ENCODE data around the gene PRKN. TPM values are rescaled to one million over a fixed set of nuclear protein-coding genes. Genes with fewer than 3 reads are reported as not detected.

Gene PRKN
- total RNA-seq, 4 donors from 2014 or later: 6.3 to 11.9 (median 9.5) TPM

DNA sequence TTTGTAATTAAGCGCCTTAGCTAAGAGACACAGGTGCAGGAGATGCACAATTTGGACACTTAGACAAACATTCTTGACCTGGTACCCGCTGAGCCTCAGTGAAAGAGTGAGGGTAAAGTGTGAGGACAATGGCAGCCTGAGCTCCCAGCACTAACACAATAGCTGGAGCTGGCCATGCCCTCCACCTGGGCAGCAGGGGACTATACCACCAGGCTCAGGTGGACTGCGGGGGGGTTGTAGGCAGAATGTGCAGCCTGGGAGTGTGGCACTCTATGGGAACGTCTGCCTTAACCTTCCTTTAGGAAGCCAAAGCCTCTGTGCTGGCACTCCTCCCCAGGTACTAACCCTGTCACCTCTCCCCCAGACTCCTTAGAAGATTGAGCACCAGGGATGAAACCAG is 23.6 kb downstream of the PRKN start:
- 87 to 96% methylated on average over 4 of the region's 4 CpGs for WGBS, 2 donors
- no peak for DNase-seq (ENCODE audit: low spot score in 2 of 2)
- TF ChIP-seq, protein P1, sequence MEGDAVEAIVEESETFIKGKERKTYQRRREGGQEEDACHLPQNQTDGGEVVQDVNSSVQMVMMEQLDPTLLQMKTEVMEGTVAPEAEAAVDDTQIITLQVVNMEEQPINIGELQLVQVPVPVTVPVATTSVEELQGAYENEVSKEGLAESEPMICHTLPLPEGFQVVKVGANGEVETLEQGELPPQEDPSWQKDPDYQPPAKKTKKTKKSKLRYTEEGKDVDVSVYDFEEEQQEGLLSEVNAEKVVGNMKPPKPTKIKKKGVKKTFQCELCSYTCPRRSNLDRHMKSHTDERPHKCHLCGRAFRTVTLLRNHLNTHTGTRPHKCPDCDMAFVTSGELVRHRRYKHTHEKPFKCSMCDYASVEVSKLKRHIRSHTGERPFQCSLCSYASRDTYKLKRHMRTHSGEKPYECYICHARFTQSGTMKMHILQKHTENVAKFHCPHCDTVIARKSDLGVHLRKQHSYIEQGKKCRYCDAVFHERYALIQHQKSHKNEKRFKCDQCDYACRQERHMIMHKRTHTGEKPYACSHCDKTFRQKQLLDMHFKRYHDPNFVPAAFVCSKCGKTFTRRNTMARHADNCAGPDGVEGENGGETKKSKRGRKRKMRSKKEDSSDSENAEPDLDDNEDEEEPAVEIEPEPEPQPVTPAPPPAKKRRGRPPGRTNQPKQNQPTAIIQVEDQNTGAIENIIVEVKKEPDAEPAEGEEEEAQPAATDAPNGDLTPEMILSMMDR (IDR thresholded peaks at IDR 0.05): no peak
- TF ChIP-seq POLR2A (IDR thresholded peaks at IDR 0.05): no peak
- intact Hi-C loops (cut with DNase I; ENCODE audit: low total_unique reads): no loop called here
- H3K4me3 ChIP-seq (ENCODE audit: low read depth, poor library complexity, severe bottlenecking): no peak overlapping the region

DNA sequence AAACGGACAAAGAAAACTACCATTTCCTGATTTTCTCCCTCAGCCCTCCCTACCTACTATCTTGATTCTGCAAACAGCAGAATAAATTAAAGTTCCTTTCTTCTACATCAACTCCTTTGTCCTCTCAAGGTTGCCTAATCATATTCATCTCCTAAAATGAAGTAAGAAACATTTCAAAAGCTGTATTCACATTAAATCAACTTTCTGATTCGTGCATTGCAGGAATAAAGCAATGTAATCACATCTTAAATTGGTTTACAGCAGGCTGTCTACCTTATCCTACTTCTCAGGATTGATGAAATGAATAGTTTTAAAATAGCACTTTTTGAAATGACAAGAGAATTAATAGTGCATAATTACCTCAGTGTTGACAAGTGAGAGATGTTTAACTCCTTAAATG is 25.1 kb downstream of the PRKN start:
- DNase-seq (ENCODE audit: low spot score in 2 of 2): no peak
- TF ChIP-seq, protein P1 (IDR thresholded peaks at IDR 0.05): no peak
- WGBS, 2 donors: 64 to 73% methylated on average over 2 of the region's 2 CpGs
- intact Hi-C loops (cut with DNase I; ENCODE audit: low total_unique reads): no loop called here
- H3K4me3 ChIP-seq (ENCODE audit: low read depth, poor library complexity, severe bottlenecking): no peak overlapping the region

DNA sequence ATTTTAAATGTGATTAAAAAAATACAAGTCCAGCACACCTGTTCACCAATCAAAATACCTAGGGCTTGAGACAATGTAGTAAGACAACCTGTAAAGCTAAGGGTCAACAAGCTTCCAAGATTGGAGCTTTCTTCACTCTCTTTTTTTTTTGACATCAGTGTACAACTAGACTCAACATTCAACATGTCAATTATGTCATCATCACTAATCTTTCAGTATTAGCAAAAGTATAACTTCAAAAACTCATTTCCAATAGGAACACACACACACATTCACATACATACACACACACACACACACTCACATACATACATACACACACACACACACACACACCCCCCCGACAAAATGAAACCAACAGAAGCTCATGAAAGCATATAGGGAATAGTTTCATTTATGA is 26.0 kb downstream of the PRKN start:
- intact Hi-C loops (cut with DNase I; ENCODE audit: low total_unique reads): no loop called here
- no peak overlapping the region for H3K4me3 ChIP-seq (ENCODE audit: low read depth, poor library complexity, severe bottlenecking)
- 85 to 94% methylated on average over 1 of the region's 1 CpG for WGBS, 2 donors
- no peak for DNase-seq (ENCODE audit: low spot score in 2 of 2)
- TF ChIP-seq POLR2A (IDR thresholded peaks at IDR 0.05): no peak
- TF ChIP-seq, protein P1 (IDR thresholded peaks at IDR 0.05): no peak

DNA sequence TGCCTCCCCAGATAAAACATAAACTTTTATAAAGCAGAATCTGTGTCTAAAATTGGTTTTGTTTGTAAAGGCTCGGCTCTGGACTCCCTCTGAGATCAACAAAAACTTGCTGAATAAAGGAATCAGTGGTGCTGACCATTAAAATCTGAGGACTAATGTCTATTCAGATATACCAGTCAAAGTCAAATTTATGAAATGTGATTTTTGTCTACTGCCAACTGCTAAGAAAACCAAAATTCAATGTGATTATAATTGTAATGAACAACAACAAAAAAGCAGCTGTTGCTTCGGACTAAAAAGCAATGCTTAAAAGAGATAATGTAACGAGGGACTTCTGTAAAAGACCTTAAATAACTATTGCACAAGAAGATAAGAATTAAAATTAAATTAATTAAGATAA is 26.6 kb downstream of the PRKN start:
- 85 to 86% methylated on average over 3 of the region's 3 CpGs for WGBS, 2 donors
- intact Hi-C loops (cut with DNase I; ENCODE audit: low total_unique reads): no loop called here
- H3K4me3 ChIP-seq (ENCODE audit: low read depth, poor library complexity, severe bottlenecking): no peak overlapping the region
- DNase-seq (ENCODE audit: low spot score in 2 of 2): no peak
- TF ChIP-seq, protein P1 (IDR thresholded peaks at IDR 0.05): no peak
- no peak for TF ChIP-seq POLR2A (IDR thresholded peaks at IDR 0.05)

DNA sequence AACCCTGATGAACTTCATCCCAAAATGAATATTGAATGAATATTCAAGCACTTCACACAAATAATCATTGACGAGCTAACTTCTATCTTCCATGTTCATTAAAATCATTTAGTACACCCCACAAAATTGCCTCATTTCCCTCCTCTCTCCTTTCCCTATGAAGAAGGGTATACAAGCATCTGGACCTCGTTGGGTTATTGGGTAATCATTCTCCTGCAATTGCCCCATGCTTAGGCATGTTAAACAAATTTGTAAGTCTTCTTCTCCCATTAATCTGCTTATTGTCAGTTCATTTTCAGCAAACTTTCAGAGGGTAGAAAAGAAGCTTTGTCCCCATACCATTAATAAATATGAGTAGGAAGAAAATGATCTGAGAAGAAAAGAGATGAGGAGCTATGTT is 27.6 kb downstream of the PRKN start:
- 64 to 68% methylated on average over 2 of the region's 2 CpGs for WGBS, 2 donors
- intact Hi-C loops (cut with DNase I; ENCODE audit: low total_unique reads): no loop called here
- TF ChIP-seq, protein P1 (IDR thresholded peaks at IDR 0.05): no peak
- no peak for TF ChIP-seq POLR2A (IDR thresholded peaks at IDR 0.05)
- H3K4me3 ChIP-seq (ENCODE audit: low read depth, poor library complexity, severe bottlenecking): no peak overlapping the region
- DNase-seq (ENCODE audit: low spot score in 2 of 2): no peak

DNA sequence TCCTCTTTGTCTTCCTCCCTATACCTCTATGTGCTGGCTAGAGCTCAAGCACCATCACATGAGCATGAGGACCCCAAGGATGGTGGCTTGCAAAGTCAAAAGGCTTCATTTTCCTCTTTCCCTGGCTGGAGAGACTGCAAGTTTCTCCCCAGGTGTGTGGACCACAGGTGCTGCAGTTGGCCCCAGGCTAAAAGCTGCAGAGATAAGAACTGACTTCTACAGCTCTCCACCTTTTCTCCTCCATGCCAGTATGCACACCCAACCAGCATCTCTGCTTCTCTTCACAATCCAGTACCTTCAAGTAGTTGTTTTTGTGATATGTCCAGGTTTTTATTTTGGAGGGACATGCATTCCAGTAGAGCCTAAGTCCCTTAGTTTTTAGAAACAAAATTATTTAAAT is 29.1 kb downstream of the PRKN start:
- intact Hi-C loops (cut with DNase I; ENCODE audit: low total_unique reads): no loop called here
- DNase-seq (ENCODE audit: low spot score in 2 of 2): no peak
- H3K4me3 ChIP-seq (ENCODE audit: low read depth, poor library complexity, severe bottlenecking): no peak overlapping the region
- TF ChIP-seq POLR2A (IDR thresholded peaks at IDR 0.05): no peak
- TF ChIP-seq, protein P1 (IDR thresholded peaks at IDR 0.05): no peak
